IMR-90 (cell line): Measurements from ENCODE around the gene PRR23E. TPM values are rescaled to one million over a fixed set of nuclear protein-coding genes. Genes with fewer than 3 reads are reported as not detected.

ENCODE experiments used
- ATAC-seq: fragments of 200-7000 bp; cut with Tn5 transposase; 2 replicates; pipeline ENCODE4 v1.9.1; 2020; ENCODE audit warnings: low read depth, mild to moderate bottlenecking, moderate library complexity
- BruUV-seq: library from RNA; stranded (reverse); fragments of 400-500 nt; replicated peaks from 2 replicates; lab custom pipeline; 2021; lab: Mats Ljungman, UMichigan
- CTCF ChIA-PET: fragments of 300-600 bp; formaldehyde crosslinking; extraction: SDS; loops from one replicate; lab custom pipeline; 2021; ENCODE audit warnings: antibody characterized with exemption; lab: Yijun Ruan, JAX
- POLR2A ChIA-PET: fragments of 300-600 bp; sonication (Branson Sonifier 250); formaldehyde crosslinking; loops from one replicate; lab custom pipeline; 2022; ENCODE audit warnings: antibody characterized with exemption; ENCODE audit not compliant: unreplicated experiment; lab: Charles Lee
- DNase-seq: peaks from one replicate; pipeline ENCODE4 v3.0.0; 2013
- H2AFZ ChIP-seq: replicated peaks from 2 replicates; pipeline ENCODE3; 2013; ENCODE audit warnings: low read length, mild to moderate bottlenecking; ENCODE audit not compliant: poor library complexity
- H2AK5ac ChIP-seq: 2 replicates; pipeline ENCODE4 v1.6.1; 2013; ENCODE audit warnings: low read depth, low read length, inconsistent platforms
- H2AK9ac ChIP-seq: replicated peaks from 2 replicates; pipeline ENCODE3; 2013; ENCODE audit warnings: mild to moderate bottlenecking, low read depth, low read length, moderate library complexity; ENCODE audit not compliant: poor library complexity
- H2BK120ac ChIP-seq: 2 replicates; pipeline ENCODE4 v1.6.1; 2013; ENCODE audit warnings: low read depth, low read length, inconsistent platforms
- H2BK15ac ChIP-seq: 3 replicates; pipeline ENCODE4 v1.6.1; 2013; ENCODE audit warnings: low read depth, low read length, inconsistent platforms
- H2BK20ac ChIP-seq: 2 replicates; pipeline ENCODE4 v1.6.1; 2013; ENCODE audit warnings: low read depth, mild to moderate bottlenecking, inconsistent platforms, low read length, moderate library complexity
- H2BK5ac ChIP-seq: 2 replicates; pipeline ENCODE4 v1.6.1; 2013; ENCODE audit warnings: mild to moderate bottlenecking, low read depth, low read length, inconsistent platforms; ENCODE audit not compliant: poor library complexity, severe bottlenecking
- H3K14ac ChIP-seq: replicated peaks from 2 replicates; pipeline ENCODE4 v1.6.1; 2013; ENCODE audit warnings: low read depth, low read length, inconsistent platforms
- H3K18ac ChIP-seq: 2 replicates; pipeline ENCODE4 v1.6.1; 2013; ENCODE audit warnings: low read depth, low read length, control low read depth
- H3K23ac ChIP-seq: 2 replicates; pipeline ENCODE4 v1.6.1; 2013; ENCODE audit warnings: low read depth, low read length, inconsistent platforms
- H3K27ac ChIP-seq: 2 replicates; pipeline ENCODE4 v1.5.1; 2013; ENCODE audit warnings: mild to moderate bottlenecking, control low read depth, low read length; ENCODE audit not compliant: insufficient read depth
- H3K27me3 ChIP-seq: 2 replicates; pipeline ENCODE4 v1.6.1; 2013; ENCODE audit warnings: low read length; ENCODE audit not compliant: control insufficient read depth, insufficient read depth
- H3K36me3 ChIP-seq: 2 replicates; pipeline ENCODE4 v1.6.1; 2013; ENCODE audit warnings: low read length, mixed read lengths; ENCODE audit not compliant: control insufficient read depth, insufficient read depth
- H3K4ac ChIP-seq: 2 replicates; pipeline ENCODE4 v1.6.1; 2013; ENCODE audit warnings: low read depth, low read length, inconsistent platforms
- H3K4me1 ChIP-seq: 2 replicates; pipeline ENCODE4 v1.6.1; 2013; ENCODE audit warnings: low read length, mixed read lengths; ENCODE audit not compliant: control insufficient read depth, insufficient read depth
- H3K4me2 ChIP-seq: 2 replicates; pipeline ENCODE4 v1.6.1; 2013; ENCODE audit warnings: low read depth, mild to moderate bottlenecking, control low read depth, low read length, moderate library complexity
- H3K4me3 ChIP-seq: 2 replicates; pipeline ENCODE4 v1.5.1; 2013; ENCODE audit warnings: low read depth, mild to moderate bottlenecking, control low read depth, low read length, moderate library complexity; ENCODE audit not compliant: insufficient read depth
- H3K56ac ChIP-seq: 2 replicates; pipeline ENCODE4 v1.6.1; 2013; ENCODE audit warnings: low read length, inconsistent platforms; ENCODE audit not compliant: insufficient read depth; ENCODE audit errors: extremely low read depth
- H3K79me1 ChIP-seq, 2 experiments: 2 replicates each; pipeline ENCODE4 v1.6.1; 2013; ENCODE audit warnings: low read length in 2 of 2, inconsistent platforms in 1 of 2, low read depth in 1 of 2
- H3K9ac ChIP-seq: 2 replicates; pipeline ENCODE4 v1.6.1; 2013; ENCODE audit warnings: low read depth, low read length, control low read depth
- H3K9me1 ChIP-seq: 2 replicates; pipeline ENCODE4 v1.6.1; 2013; ENCODE audit warnings: low read length, inconsistent platforms; ENCODE audit not compliant: insufficient read depth
- H3K9me3 ChIP-seq: 2 replicates; pipeline ENCODE4 v1.6.1; 2013; ENCODE audit warnings: low read length; ENCODE audit not compliant: control insufficient read depth, insufficient read depth
- H4K20me1 ChIP-seq: 2 replicates; pipeline ENCODE4 v1.6.1; 2013; ENCODE audit warnings: low read length, inconsistent platforms; ENCODE audit not compliant: insufficient read depth
- H4K5ac ChIP-seq: 2 replicates; pipeline ENCODE4 v1.6.1; 2013; ENCODE audit warnings: mild to moderate bottlenecking, low read depth, low read length, control low read depth
- H4K8ac ChIP-seq, 2 experiments: 2 replicates each; pipeline ENCODE4 v1.6.1; 2013; ENCODE audit warnings: low read depth in 2 of 2, low read length in 2 of 2, control low read depth in 1 of 2, inconsistent platforms in 1 of 2
- H4K91ac ChIP-seq: 2 replicates; pipeline ENCODE4 v1.6.1; 2013; ENCODE audit warnings: low read depth, low read length, inconsistent platforms; ENCODE audit not compliant: insufficient read depth
- BHLHE40 ChIP-seq: fragments of 150-350 bp; IDR thresholded peaks from 2 replicates; pipeline ENCODE4 v1.6.1; 2016; ENCODE audit warnings: mild to moderate bottlenecking, low read depth, low read length
- CEBPB ChIP-seq: IDR thresholded peaks from 2 replicates; pipeline ENCODE4 v1.6.1; 2012; ENCODE audit warnings: low read depth, low read length, improper control_type of control experiment
- CHD1 ChIP-seq: IDR thresholded peaks from 2 replicates; pipeline ENCODE4 v1.6.1; 2012; ENCODE audit warnings: low read depth, low read length, improper control_type of control experiment
- FOS ChIP-seq: fragments of 150-350 bp; IDR thresholded peaks from 2 replicates; pipeline ENCODE4 v1.6.1; 2016; ENCODE audit warnings: low read depth, low read length
- MAFK ChIP-seq: IDR thresholded peaks from 2 replicates; pipeline ENCODE4 v1.6.1; 2012; ENCODE audit warnings: low read depth, low read length, improper control_type of control experiment
- MAZ ChIP-seq: IDR thresholded peaks from 2 replicates; pipeline ENCODE4 v1.6.1; 2012; ENCODE audit warnings: low read depth, mild to moderate bottlenecking, low read length, improper control_type of control experiment, moderate library complexity, borderline replicate concordance
- MXI1 ChIP-seq: IDR thresholded peaks from 2 replicates; pipeline ENCODE4 v1.6.1; 2012; ENCODE audit warnings: low read depth, mild to moderate bottlenecking, low read length, moderate library complexity, borderline replicate concordance
- NFE2L2 ChIP-seq: fragments of 150-350 bp; IDR thresholded peaks from 2 replicates; pipeline ENCODE4 v1.6.1; 2016; ENCODE audit warnings: low read depth, mild to moderate bottlenecking, low read length
- POLR2A ChIP-seq: IDR thresholded peaks from 2 replicates; pipeline ENCODE4 v1.6.1; 2012; ENCODE audit warnings: mild to moderate bottlenecking, low read depth, low read length
- RAD21 ChIP-seq: IDR thresholded peaks from 2 replicates; pipeline ENCODE4 v1.6.1; 2012; ENCODE audit warnings: low read length, improper control_type of control experiment
- RCOR1 ChIP-seq: IDR thresholded peaks from 2 replicates; pipeline ENCODE4 v1.6.1; 2012; ENCODE audit warnings: mild to moderate bottlenecking, low read length, improper control_type of control experiment; ENCODE audit not compliant: insufficient replicate concordance
- RFX5 ChIP-seq: IDR thresholded peaks from 2 replicates; pipeline ENCODE4 v1.8.0; 2012; ENCODE audit warnings: low read depth, mild to moderate bottlenecking, low read length, moderate library complexity
- SMC3 ChIP-seq: fragments of 150-350 bp; IDR thresholded peaks from 2 replicates; pipeline ENCODE4 v1.6.1; 2016; ENCODE audit warnings: low read depth, mild to moderate bottlenecking, antibody characterized with exemption, low read length, moderate library complexity
- WGBS, 2 experiments: methylation state at CpG; one replicate each; pipeline versions ENCODE4 v1.1.5 to v1.1.7; 2013; ENCODE audit warnings: missing lambda C conversion rate in 2 of 2; ENCODE audit not compliant: insufficient read length in 1 of 2; ENCODE audit errors: extremely low coverage in 2 of 2; 5-methylcytosine and 5-hydroxymethylcytosine counted together
- dilution Hi-C: fragments of 300-500 bp; cut with HindIII; formaldehyde crosslinking; loops from one replicate; pipeline ENCODE4 v1.14.3; 2018; ENCODE audit warnings: low sequenced_read_pairs; ENCODE audit not compliant: unreplicated experiment
- in situ Hi-C: fragments of 300-500 bp; cut with MboI; formaldehyde crosslinking; loops from 3 replicates; pipeline ENCODE4 v1.14.3; 2019; ENCODE audit warnings: low sequenced_read_pairs, inconsistent platforms, mixed read lengths
- intact Hi-C: fragments of 100-400 bp; cut with micrococcal nuclease; formaldehyde crosslinking; loops from 2 replicates; pipeline ENCODE4 v1.10.0; 2022
- polyA plus RNA-seq, 3 experiments: library from polyadenylated mRNA; depleted of rRNA; stranded (reverse); fragments of >200 nt; gene quantifications; 2 replicates each; pipeline ENCODE4 v1.2.3, GENCODE V29; 2012; ENCODE audit warnings: low replicate concordance in 1 of 3
- total RNA-seq: library from RNA; depleted of rRNA; stranded (reverse); fragments of >200 nt; gene quantifications from 2 replicates; pipeline ENCODE4 v1.2.3, GENCODE V29; 2012
- TF ChIP-seq, protein P1 (sequence below): conservative IDR thresholded peaks from 2 replicates; pipeline ENCODE4 v1.5.1; 2012; ENCODE audit warnings: mild to moderate bottlenecking, low read depth, low read length, improper control_type of control experiment
- TF ChIP-seq, protein P2 (sequence below): fragments of 150-350 bp; IDR thresholded peaks from 2 replicates; pipeline ENCODE4 v1.6.1; 2017; ENCODE audit warnings: mild to moderate bottlenecking, antibody characterized with exemption, low read length, low read depth
- TF ChIP-seq, protein P3 (sequence below): fragments of 150-350 bp; IDR thresholded peaks from 2 replicates; pipeline ENCODE4 v1.6.1; 2016; ENCODE audit warnings: low read depth, mild to moderate bottlenecking, low read length, moderate library complexity, borderline replicate concordance

Gene PRR23E
- total and polyA plus RNA-seq, 2 of the 4 experiments (the other 2 are of a cell fraction), result not detected

DNA sequence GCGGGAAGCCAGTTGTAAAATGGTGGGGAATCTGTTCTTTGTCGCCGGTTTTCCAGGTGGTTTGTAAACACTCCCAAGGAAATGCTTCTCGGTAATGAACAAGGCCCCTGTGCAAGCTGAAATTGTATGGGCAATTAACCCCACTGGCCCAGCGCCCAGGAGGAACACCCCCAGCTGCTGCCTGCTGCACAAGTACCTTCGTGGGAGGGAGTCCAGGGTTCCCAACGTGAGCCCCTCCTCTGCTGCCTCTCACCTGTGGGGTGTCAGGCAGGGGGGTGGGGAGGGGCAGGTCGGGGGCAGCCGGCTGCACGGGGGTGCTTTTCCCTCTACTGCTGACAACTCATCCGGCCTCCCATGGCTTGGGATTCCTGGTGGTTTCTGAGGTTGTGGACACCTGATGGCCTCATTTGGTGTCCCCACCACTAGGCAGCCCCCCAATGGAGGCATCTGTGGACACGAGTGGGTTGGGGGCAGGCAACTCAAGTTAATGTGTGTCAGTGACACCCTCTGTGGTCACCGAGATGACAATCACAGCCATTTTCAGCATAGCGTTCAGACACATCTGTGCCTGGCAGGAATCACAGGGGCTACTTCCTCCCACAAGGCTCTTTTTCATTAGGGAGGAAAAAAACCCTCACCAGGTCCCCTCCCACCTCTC is 35.6 kb upstream of the PRR23E start:
- H2BK5ac ChIP-seq, result no peak overlapping the region
- H3K27me3 ChIP-seq, result peaks cover 2% of the 10 kb centered on the region; the same call in 1 of the 2 replicates
- H2BK15ac ChIP-seq, result no peak overlapping the region
- H4K5ac ChIP-seq, result no peak overlapping the region
- 60% methylated on average over 1 of the region's 14 CpGs; no CpG with 5 or more reads in 1 of the 2 experiments for WGBS, 2 experiments
- no peak overlapping the region for H3K18ac ChIP-seq
- H3K14ac ChIP-seq, result no peak overlapping the region
- H3K9me3 ChIP-seq, result no peaks in the 10 kb centered on the region
- H2AK5ac ChIP-seq, result no peak overlapping the region
- no peak overlapping the region for H3K23ac ChIP-seq
- intact Hi-C loops, result no loop called here
- H3K4me2 ChIP-seq, result no peak overlapping the region
- no peaks in the 10 kb centered on the region for H3K9me1 ChIP-seq
- H3K56ac ChIP-seq, result no peak overlapping the region
- H4K91ac ChIP-seq, result no peak overlapping the region
- H3K36me3 ChIP-seq, result no peaks in the 10 kb centered on the region
- H2BK20ac ChIP-seq, result no peak overlapping the region
- no peak overlapping the region for H2BK120ac ChIP-seq
- CTCF ChIA-PET, result no interaction called here
- TF ChIP-seq MXI1 (no peak), MAFK (no peak), SMC3 (no peak), RCOR1 (no peak), POLR2A (no peak), RFX5 (no peak), BHLHE40 (no peak), NFE2L2 (no peak), RAD21 (no peak), CEBPB (no peak), CHD1 (no peak), MAZ (no peak), FOS (no peak)
- TF ChIP-seq, protein P1, sequence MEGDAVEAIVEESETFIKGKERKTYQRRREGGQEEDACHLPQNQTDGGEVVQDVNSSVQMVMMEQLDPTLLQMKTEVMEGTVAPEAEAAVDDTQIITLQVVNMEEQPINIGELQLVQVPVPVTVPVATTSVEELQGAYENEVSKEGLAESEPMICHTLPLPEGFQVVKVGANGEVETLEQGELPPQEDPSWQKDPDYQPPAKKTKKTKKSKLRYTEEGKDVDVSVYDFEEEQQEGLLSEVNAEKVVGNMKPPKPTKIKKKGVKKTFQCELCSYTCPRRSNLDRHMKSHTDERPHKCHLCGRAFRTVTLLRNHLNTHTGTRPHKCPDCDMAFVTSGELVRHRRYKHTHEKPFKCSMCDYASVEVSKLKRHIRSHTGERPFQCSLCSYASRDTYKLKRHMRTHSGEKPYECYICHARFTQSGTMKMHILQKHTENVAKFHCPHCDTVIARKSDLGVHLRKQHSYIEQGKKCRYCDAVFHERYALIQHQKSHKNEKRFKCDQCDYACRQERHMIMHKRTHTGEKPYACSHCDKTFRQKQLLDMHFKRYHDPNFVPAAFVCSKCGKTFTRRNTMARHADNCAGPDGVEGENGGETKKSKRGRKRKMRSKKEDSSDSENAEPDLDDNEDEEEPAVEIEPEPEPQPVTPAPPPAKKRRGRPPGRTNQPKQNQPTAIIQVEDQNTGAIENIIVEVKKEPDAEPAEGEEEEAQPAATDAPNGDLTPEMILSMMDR, result no peak
- TF ChIP-seq, protein P2, sequence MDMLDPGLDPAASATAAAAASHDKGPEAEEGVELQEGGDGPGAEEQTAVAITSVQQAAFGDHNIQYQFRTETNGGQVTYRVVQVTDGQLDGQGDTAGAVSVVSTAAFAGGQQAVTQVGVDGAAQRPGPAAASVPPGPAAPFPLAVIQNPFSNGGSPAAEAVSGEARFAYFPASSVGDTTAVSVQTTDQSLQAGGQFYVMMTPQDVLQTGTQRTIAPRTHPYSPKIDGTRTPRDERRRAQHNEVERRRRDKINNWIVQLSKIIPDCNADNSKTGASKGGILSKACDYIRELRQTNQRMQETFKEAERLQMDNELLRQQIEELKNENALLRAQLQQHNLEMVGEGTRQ, result no peak
- TF ChIP-seq, protein P3, sequence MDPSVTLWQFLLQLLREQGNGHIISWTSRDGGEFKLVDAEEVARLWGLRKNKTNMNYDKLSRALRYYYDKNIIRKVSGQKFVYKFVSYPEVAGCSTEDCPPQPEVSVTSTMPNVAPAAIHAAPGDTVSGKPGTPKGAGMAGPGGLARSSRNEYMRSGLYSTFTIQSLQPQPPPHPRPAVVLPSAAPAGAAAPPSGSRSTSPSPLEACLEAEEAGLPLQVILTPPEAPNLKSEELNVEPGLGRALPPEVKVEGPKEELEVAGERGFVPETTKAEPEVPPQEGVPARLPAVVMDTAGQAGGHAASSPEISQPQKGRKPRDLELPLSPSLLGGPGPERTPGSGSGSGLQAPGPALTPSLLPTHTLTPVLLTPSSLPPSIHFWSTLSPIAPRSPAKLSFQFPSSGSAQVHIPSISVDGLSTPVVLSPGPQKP, result no peak
- no peak overlapping the region for H3K4me3 ChIP-seq
- H2AFZ ChIP-seq, result no peak overlapping the region
- no peak for ATAC-seq
- H2AK9ac ChIP-seq, result no peak overlapping the region
- dilution Hi-C loops, result no loop called here
- no peak overlapping the region for H3K27ac ChIP-seq
- in situ Hi-C loops, result no loop called here
- H4K20me1 ChIP-seq, result no peaks in the 10 kb centered on the region
- H3K4ac ChIP-seq, result no peak overlapping the region
- POLR2A ChIA-PET, result no interaction called here
- H4K8ac ChIP-seq, result no peak overlapping the region
- no peaks in the 10 kb centered on the region for H3K4me1 ChIP-seq
- DNase-seq, result no peak
- no peaks in the 10 kb centered on the region for H3K79me1 ChIP-seq
- no TSS peak for BruUV-seq
- H3K9ac ChIP-seq, result no peak overlapping the region
